Measurements from ENCODE around the gene ST3GAL3.

The ST3GAL3 gene

GRCh38 chr1:43947061-43947873 is 239.9 kb downstream of the ST3GAL3 start:
- Histone ChIP-seq H3K9me3 (replicated peaks in 1 of 11) (no peaks in the 10 kb centered on the region), H3K4me2 (peak overlapping the region; percentile 78 to 100 (median 99)), H3K4me1 (peaks cover 34 to 60% (median 50%) of the 10 kb centered on the region in 10 experiments), H3K9ac (peak overlapping the region; percentile 88 to 100 (median 98)), H4K20me1 (peaks cover 0 to 70% (median 21%) of the 10 kb centered on the region in 11 experiments; a peak in 12 of 22 replicates), H3K27me3 (no peaks in the 10 kb centered on the region), H3K4me3 (peak overlapping the region; percentile 74 to 92 (median 78)), H3K27ac (peak overlapping the region; percentile 91 to 100 (median 98)), H3K36me3 (peaks cover 13 to 47% (median 22%) of the 10 kb centered on the region in 11 experiments; a peak in 21 of 22 replicates)
- TF ChIP-seq Cebpa-rat (IDR thresholded peaks at IDR 0.05), result no peak

GRCh38 chr1:43947874-43948437 is 240.6 kb downstream of the ST3GAL3 start:
- H3K36me3 ChIP-seq, result peaks cover 13 to 45% (median 22%) of the 10 kb centered on the region in 11 experiments; a peak in 21 of 22 replicates
- peak overlapping the region; percentile 88 to 100 (median 98) for H3K9ac ChIP-seq
- peak overlapping the region in 9 of 11 experiments; percentile 96 to 100 (median 99); a peak in 15 of 22 replicates for H3K27ac ChIP-seq
- H4K20me1 ChIP-seq, result peaks cover 0 to 70% (median 26%) of the 10 kb centered on the region in 11 experiments; a peak in 15 of 22 replicates
- no peaks in the 10 kb centered on the region for H3K9me3 ChIP-seq (replicated peaks in 1 of 11)
- H3K4me1 ChIP-seq, result peaks cover 39 to 58% (median 51%) of the 10 kb centered on the region in 10 experiments
- H3K27me3 ChIP-seq, result no peaks in the 10 kb centered on the region
- TF ChIP-seq Cebpa-rat (IDR thresholded peaks at IDR 0.05), result no peak
- H3K4me2 ChIP-seq, result peak overlapping the region; percentile 78 to 100 (median 99)
- H3K4me3 ChIP-seq, result peak overlapping the region; percentile 74 to 92 (median 78)

GRCh38 chr1:43949678-43950077 is 242.3 kb downstream of the ST3GAL3 start:
- H3K9me3 ChIP-seq (replicated peaks in 1 of 11), result no peaks in the 10 kb centered on the region
- H3K36me3 ChIP-seq, result peaks cover 12 to 43% (median 21%) of the 10 kb centered on the region in 11 experiments; a peak in 21 of 22 replicates
- no peak overlapping the region for H3K27ac ChIP-seq
- H4K20me1 ChIP-seq, result peaks cover 12 to 77% (median 43%) of the 10 kb centered on the region in 11 experiments; a peak in 19 of 22 replicates
- TF ChIP-seq Cebpa-rat (IDR thresholded peaks at IDR 0.05), result no peak
- peak overlapping the region in 2 of 11 experiments; percentile 78 to 98; a peak in 1 of 22 replicates for H3K4me2 ChIP-seq
- H3K4me1 ChIP-seq, result peaks cover 33 to 52% (median 45%) of the 10 kb centered on the region in 10 experiments
- H3K9ac ChIP-seq, result no peak overlapping the region
- H3K4me3 ChIP-seq, result no peak overlapping the region
- H3K27me3 ChIP-seq, result no peaks in the 10 kb centered on the region

GRCh38 chr1:43951021-43951985 is 244.0 kb downstream of the ST3GAL3 start:
- H3K36me3 ChIP-seq, result peaks cover 15 to 55% (median 28%) of the 10 kb centered on the region in 11 experiments; a peak in 21 of 22 replicates
- no peak overlapping the region for H3K9ac ChIP-seq
- peaks cover 13 to 90% (median 49%) of the 10 kb centered on the region in 11 experiments; a peak in 20 of 22 replicates for H4K20me1 ChIP-seq
- H3K9me3 ChIP-seq (replicated peaks in 1 of 11), result no peaks in the 10 kb centered on the region
- peaks cover 22 to 38% (median 32%) of the 10 kb centered on the region in 10 experiments for H3K4me1 ChIP-seq
- TF ChIP-seq Cebpa-rat (IDR thresholded peaks at IDR 0.05), result no peak
- H3K4me2 ChIP-seq, result peak overlapping the region in 2 of 11 experiments; percentile 6 to 11; a peak in 2 of 22 replicates
- no peak overlapping the region for H3K27ac ChIP-seq
- H3K27me3 ChIP-seq, result no peaks in the 10 kb centered on the region
- no peak overlapping the region for H3K4me3 ChIP-seq

GRCh38 chr1:43952731-43953346 is 245.5 kb downstream of the ST3GAL3 start:
- Histone ChIP-seq H3K4me3 (no peak overlapping the region), H3K36me3 (peaks cover 31 to 70% (median 44%) of the 10 kb centered on the region in 11 experiments), H3K27ac (no peak overlapping the region), H3K4me2 (peak overlapping the region in 5 of 11 experiments; percentile 1 to 33 (median 12); a peak in 6 of 22 replicates), H3K4me1 (peaks cover 15 to 32% (median 24%) of the 10 kb centered on the region in 10 experiments), H3K9me3 (replicated peaks in 1 of 11) (no peaks in the 10 kb centered on the region), H3K27me3 (no peaks in the 10 kb centered on the region), H3K9ac (peak overlapping the region in 1 of 11 experiments; percentile 9; a peak in 1 of 22 replicates), H4K20me1 (peaks cover 13 to 97% (median 48%) of the 10 kb centered on the region in 11 experiments; a peak in 20 of 22 replicates)
- no peak for TF ChIP-seq Cebpa-rat (IDR thresholded peaks at IDR 0.05)

- Histone ChIP-seq H3K4me2 (peak overlapping the region in 4 of 11 experiments; percentile 6 to 33 (median 18); a peak in 3 of 22 replicates), H3K36me3 (peaks cover 36 to 75% (median 49%) of the 10 kb centered on the region in 11 experiments), H3K9me3 (replicated peaks in 1 of 11) (no peaks in the 10 kb centered on the region), H3K27me3 (no peaks in the 10 kb centered on the region), H3K4me3 (no peak overlapping the region), H3K9ac (0 out of 22 replicates have a peak overlapping the region, but pooled peaks of 1 of the 11 experiments have one; percentile 9), H3K27ac (no peak overlapping the region), H3K4me1 (peaks cover 10 to 26% (median 19%) of the 10 kb centered on the region in 10 experiments), H4K20me1 (peaks cover 13 to 93% (median 43%) of the 10 kb centered on the region in 11 experiments; a peak in 20 of 22 replicates)
- TF ChIP-seq Cebpa-rat (IDR thresholded peaks at IDR 0.05), result no peak
Observed at GRCh38 chr1:43953361-43953760, 246.0 kb downstream of the ST3GAL3 start.

- H3K4me2 ChIP-seq, result no peak overlapping the region
- peaks cover 3 to 20% (median 13%) of the 10 kb centered on the region in 10 experiments; a peak in 16 of 20 replicates for H3K4me1 ChIP-seq
- peaks cover 13 to 87% (median 37%) of the 10 kb centered on the region in 11 experiments; a peak in 20 of 22 replicates for H4K20me1 ChIP-seq
- no peak overlapping the region for H3K4me3 ChIP-seq
- no peak for TF ChIP-seq Cebpa-rat (IDR thresholded peaks at IDR 0.05)
- H3K27ac ChIP-seq, result no peak overlapping the region
- H3K36me3 ChIP-seq, result peaks cover 43 to 77% (median 56%) of the 10 kb centered on the region in 11 experiments
- no peak overlapping the region for H3K9ac ChIP-seq
- H3K9me3 ChIP-seq (replicated peaks in 1 of 11), result no peaks in the 10 kb centered on the region
- H3K27me3 ChIP-seq, result no peaks in the 10 kb centered on the region
Observed at GRCh38 chr1:43954036-43954435, 246.7 kb downstream of the ST3GAL3 start.

Data from BLaER1 treated with 17β-estradiol and CSF1 and Interleukin-3, amounts not matched to agents 10 nM and 100 nM (cell line).